Measurements from ENCODE around the gene PRKD2. TPM values are rescaled to one million over a fixed set of nuclear protein-coding genes. Genes with fewer than 3 reads are reported as not detected.

Gene PRKD2
- total and polyA plus RNA-seq, 4 donors, result 7.3 to 14.4 (median 9.3) TPM

- TF ChIP-seq ZBTB33 (IDR thresholded peaks at IDR 0.05), result no peak
- TF ChIP-seq FOXA2 (IDR thresholded peaks at IDR 0.05), result no peak
- no peak for TF ChIP-seq JUND (IDR thresholded peaks at IDR 0.05)
- no peak for TF ChIP-seq NR2F2 (IDR thresholded peaks at IDR 0.05)
- no peak for TF ChIP-seq SP1 (IDR thresholded peaks at IDR 0.05)
Observed at GRCh38 chr19:46724468-46724867, 7.6 kb upstream of the PRKD2 start (continued).

GRCh38 chr19:46723471-46723870, 6.6 kb upstream of the PRKD2 start:
- Histone ChIP-seq H3K27me3 (ENCODE audit: control insufficient read depth in 4 of 4, insufficient read depth in 4 of 4, low read length in 3 of 4) (no peaks in the 10 kb centered on the region), H3K36me3 (ENCODE audit: control insufficient read depth in 4 of 4, insufficient read depth in 3 of 4, low read depth in 1 of 4, low read length in 3 of 4) (peaks cover 13 to 74% (median 32%) of the 10 kb centered on the region in 4 donors), H3K4me1 (ENCODE audit: control insufficient read depth in 4 of 4, insufficient read depth in 4 of 4, low read length in 3 of 4) (peaks cover 0 to 5% (median 2%) of the 10 kb centered on the region in 4 donors), H3K4me3 (ENCODE audit: low read depth in 1 of 3, low read length in 3 of 3) (no peak overlapping the region), H3K9ac (ENCODE audit: low read depth in 1 of 2, low read length in 2 of 2) (no peak overlapping the region), H3K27ac (ENCODE audit: low read depth in 1 of 2, low read length in 2 of 2) (no peak overlapping the region), H3K9me3 (ENCODE audit: control insufficient read depth in 4 of 4, low read length in 3 of 4) (no peaks in the 10 kb centered on the region)
- TF ChIP-seq RXRA (IDR thresholded peaks at IDR 0.05), result no peak
- no peak for TF ChIP-seq SP1 (IDR thresholded peaks at IDR 0.05)
- TF ChIP-seq RAD21 (IDR thresholded peaks at IDR 0.05), result no peak
- TF ChIP-seq REST (IDR thresholded peaks at IDR 0.05), result no peak
- no peak for TF ChIP-seq HNF4A (conservative IDR thresholded peaks at IDR 0.05)
- TF ChIP-seq NR2F2 (IDR thresholded peaks at IDR 0.05), result no peak
- TF ChIP-seq GABPA (IDR thresholded peaks at IDR 0.05 in 1 of 2, conservative IDR thresholded peaks at IDR 0.05 in 1 of 2), result no peak
- no peak for TF ChIP-seq TAF1 (conservative IDR thresholded peaks at IDR 0.05)
- no peak for TF ChIP-seq FOXA1 (IDR thresholded peaks at IDR 0.05)
- TF ChIP-seq ATF3 (IDR thresholded peaks at IDR 0.05), result no peak
- no peak for TF ChIP-seq YY1 (IDR thresholded peaks at IDR 0.05)
- no peak for TF ChIP-seq JUND (IDR thresholded peaks at IDR 0.05)
- no peak for TF ChIP-seq CTCF (IDR thresholded peaks at IDR 0.05; ENCODE audit: low read depth, low read length, missing input control)
- no peak for TF ChIP-seq MAX (IDR thresholded peaks at IDR 0.05)
- TF ChIP-seq HNF4G (IDR thresholded peaks at IDR 0.05), result no peak
- no peak for TF ChIP-seq ZBTB33 (IDR thresholded peaks at IDR 0.05)
- no peak for TF ChIP-seq FOXA2 (IDR thresholded peaks at IDR 0.05)
- TF ChIP-seq EGR1 (IDR thresholded peaks at IDR 0.05; ENCODE audit: low read depth in 2 of 2), result no peak
- DNase-seq (ENCODE audit: low spot score), result no peak
- WGBS, result 96% methylated on average over 6 of the region's 6 CpGs

All from liver (tissue), 9 donors.